ENCODE measurements around the gene ALOX12B. TPM values are rescaled to one million over a fixed set of nuclear protein-coding genes. Genes with fewer than 3 reads are reported as not detected.
A peak's percentile ranks its signal among the peaks of the same experiment; 100 is the strongest.

The ALOX12B gene
- total and polyA plus RNA-seq, 2 of the 13 experiments (the other 11 are each of a cell fraction or from before 2014, with no cell fraction given) = 0.13 TPM; not detected in 1

GRCh38 chr17:8056232-8056975, 31.1 kb downstream of the ALOX12B start (continued):
- TF ChIP-seq STAT6 (CRISPR knock-in tag; IDR thresholded peaks at IDR 0.05; ENCODE audit: borderline replicate concordance) (peak; percentile 94; the same call in 1 of the 2 replicates), PAX8 (CRISPR knock-in tag; IDR thresholded peaks at IDR 0.05; ENCODE audit: borderline replicate concordance) (no peak), ZNF703 (CRISPR knock-in tag; IDR thresholded peaks at IDR 0.05; ENCODE audit: borderline replicate concordance) (peak; percentile 98), ZNF761 (CRISPR knock-in tag; conservative IDR thresholded peaks at IDR 0.05) (no peak; the same call in none of the 2 replicates), E2F5 (CRISPR knock-in tag; conservative IDR thresholded peaks at IDR 0.05) (no peak), PRDM10 (CRISPR knock-in tag; IDR thresholded peaks at IDR 0.05; ENCODE audit: low read depth) (no peak), MXD1 (CRISPR knock-in tag; IDR thresholded peaks at IDR 0.05) (0 out of 2 replicates have a peak, but pooled peaks have one; percentile 28), FOXA3 (CRISPR knock-in tag; IDR thresholded peaks at IDR 0.05) (peak; percentile 95), HNRNPH1 (optimal IDR thresholded peaks at IDR 0.05; ENCODE audit: low read depth, low read length) (no peak), TFDP2 (CRISPR knock-in tag; IDR thresholded peaks at IDR 0.05) (peak; percentile 7; the same call in 1 of the 2 replicates), HMGA1 (CRISPR knock-in tag; conservative IDR thresholded peaks at IDR 0.05) (no peak), ZMAT3 (CRISPR knock-in tag; conservative IDR thresholded peaks at IDR 0.05) (no peak), MZF1 (CRISPR knock-in tag; IDR thresholded peaks at IDR 0.05; ENCODE audit: borderline replicate concordance) (no peak), NFIB (CRISPR knock-in tag; IDR thresholded peaks at IDR 0.05; ENCODE audit: borderline replicate concordance) (no peak), E2F1 (CRISPR knock-in tag; IDR thresholded peaks at IDR 0.05) (no peak)

All from HepG2 (cell line).